ENCODE data around the gene TAS2R41. TPM values are rescaled to one million over a fixed set of nuclear protein-coding genes. Genes with fewer than 3 reads are reported as not detected.

Gene TAS2R41
- total RNA-seq, 4 donors from 2014 or later = not detected

DNA sequence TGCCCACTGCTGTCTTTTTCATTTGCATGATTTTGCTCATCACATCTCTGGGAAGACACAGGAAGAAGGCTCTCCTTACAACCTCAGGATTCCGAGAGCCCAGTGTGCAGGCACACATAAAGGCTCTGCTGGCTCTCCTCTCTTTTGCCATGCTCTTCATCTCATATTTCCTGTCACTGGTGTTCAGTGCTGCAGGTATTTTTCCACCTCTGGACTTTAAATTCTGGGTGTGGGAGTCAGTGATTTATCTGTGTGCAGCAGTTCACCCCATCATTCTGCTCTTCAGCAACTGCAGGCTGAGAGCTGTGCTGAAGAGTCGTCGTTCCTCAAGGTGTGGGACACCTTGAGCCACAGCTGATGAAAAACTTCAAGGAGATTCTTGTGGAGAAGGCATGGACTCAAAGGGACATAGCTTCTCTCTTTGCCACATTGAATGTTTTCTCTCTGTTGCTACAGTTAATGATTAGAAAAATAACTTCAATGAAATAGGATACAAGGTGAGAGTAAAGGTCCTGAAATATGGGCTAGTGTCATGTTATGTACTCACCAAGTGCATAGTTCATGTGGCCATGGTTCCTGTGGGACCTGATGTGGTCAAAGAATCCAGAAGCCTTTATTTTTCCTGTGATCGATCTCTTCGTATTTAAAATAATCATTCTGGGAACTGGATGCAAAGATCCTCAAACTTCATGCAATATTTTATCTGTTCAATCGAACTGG lies 33.5 kb upstream of the TAS2R41 start:
- H3K27me3 ChIP-seq = peaks cover 0 to 3% of the 10 kb centered on the region in 2 donors
- H3K9me3 ChIP-seq = no peaks in the 10 kb centered on the region
- no peak for DNase-seq (ENCODE audit: low spot score in 2 of 2)
- H3K4me1 ChIP-seq = no peaks in the 10 kb centered on the region
- H3K4me3 ChIP-seq = no peak overlapping the region
- H3K27ac ChIP-seq = no peak overlapping the region
- WGBS, 2 donors = 89 to 92% methylated on average over 6 of the region's 6 CpGs
- TF ChIP-seq EP300 (IDR thresholded peaks at IDR 0.05) (no peak), POLR2A (IDR thresholded peaks at IDR 0.05) (no peak)
- TF ChIP-seq, protein P1, sequence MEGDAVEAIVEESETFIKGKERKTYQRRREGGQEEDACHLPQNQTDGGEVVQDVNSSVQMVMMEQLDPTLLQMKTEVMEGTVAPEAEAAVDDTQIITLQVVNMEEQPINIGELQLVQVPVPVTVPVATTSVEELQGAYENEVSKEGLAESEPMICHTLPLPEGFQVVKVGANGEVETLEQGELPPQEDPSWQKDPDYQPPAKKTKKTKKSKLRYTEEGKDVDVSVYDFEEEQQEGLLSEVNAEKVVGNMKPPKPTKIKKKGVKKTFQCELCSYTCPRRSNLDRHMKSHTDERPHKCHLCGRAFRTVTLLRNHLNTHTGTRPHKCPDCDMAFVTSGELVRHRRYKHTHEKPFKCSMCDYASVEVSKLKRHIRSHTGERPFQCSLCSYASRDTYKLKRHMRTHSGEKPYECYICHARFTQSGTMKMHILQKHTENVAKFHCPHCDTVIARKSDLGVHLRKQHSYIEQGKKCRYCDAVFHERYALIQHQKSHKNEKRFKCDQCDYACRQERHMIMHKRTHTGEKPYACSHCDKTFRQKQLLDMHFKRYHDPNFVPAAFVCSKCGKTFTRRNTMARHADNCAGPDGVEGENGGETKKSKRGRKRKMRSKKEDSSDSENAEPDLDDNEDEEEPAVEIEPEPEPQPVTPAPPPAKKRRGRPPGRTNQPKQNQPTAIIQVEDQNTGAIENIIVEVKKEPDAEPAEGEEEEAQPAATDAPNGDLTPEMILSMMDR (IDR thresholded peaks at IDR 0.05) = no peak
- H3K36me3 ChIP-seq = no peaks in the 10 kb centered on the region

DNA sequence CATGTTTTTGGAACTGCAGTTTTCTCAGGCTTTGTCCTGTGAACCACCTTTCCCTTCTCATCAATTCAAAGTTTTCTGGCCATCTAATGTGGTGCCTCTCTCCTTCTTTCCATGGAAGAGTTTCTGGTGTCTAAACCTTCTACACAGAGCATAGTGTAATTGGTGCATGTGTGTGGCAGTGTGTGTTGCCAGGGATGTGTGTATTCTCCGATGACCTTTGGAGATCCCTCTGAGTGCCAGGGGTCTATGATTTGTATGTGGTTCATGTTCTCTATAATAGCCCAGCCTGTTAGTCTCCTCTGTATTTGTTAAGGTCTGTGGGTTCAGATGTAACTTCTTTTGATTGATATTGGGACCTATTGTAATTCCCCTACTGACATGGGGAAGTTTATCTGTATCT lies 32.9 kb upstream of the TAS2R41 start:
- Histone ChIP-seq H3K9me3 (no peaks in the 10 kb centered on the region), H3K27ac (no peak overlapping the region), H3K4me3 (no peak overlapping the region), H3K36me3 (no peaks in the 10 kb centered on the region), H3K4me1 (no peaks in the 10 kb centered on the region), H3K27me3 (peaks cover 0 to 3% of the 10 kb centered on the region in 2 donors)
- DNase-seq (ENCODE audit: low spot score in 2 of 2) = no peak
- TF ChIP-seq POLR2A (IDR thresholded peaks at IDR 0.05) = no peak
- no peak for TF ChIP-seq EP300 (IDR thresholded peaks at IDR 0.05)
- TF ChIP-seq, protein P1 (IDR thresholded peaks at IDR 0.05) = no peak
- WGBS, 2 donors = 87 to 96% methylated on average over 1 of the region's 1 CpG

DNA sequence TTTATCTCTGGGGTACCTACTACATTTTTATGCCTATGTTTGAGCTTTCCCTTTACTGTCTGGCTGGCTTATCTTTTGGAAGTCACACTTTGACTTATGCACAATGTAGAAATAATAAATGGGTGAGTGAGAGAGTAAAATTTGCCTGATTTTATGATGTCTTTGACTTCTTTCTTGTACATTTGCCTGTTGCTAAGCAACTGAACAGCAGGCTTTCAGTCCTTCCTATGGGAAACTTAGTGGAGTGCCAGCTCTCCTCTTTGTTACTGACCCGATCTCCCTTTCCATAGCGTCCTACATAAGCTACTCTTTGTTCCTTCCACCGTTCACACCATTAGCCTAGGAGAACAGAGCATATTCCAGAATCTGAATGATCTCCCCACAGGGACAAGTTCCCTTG lies 30.2 kb upstream of the TAS2R41 start:
- DNase-seq (ENCODE audit: low spot score in 2 of 2) = no peak
- Histone ChIP-seq H3K27ac (no peak overlapping the region), H3K4me3 (no peak overlapping the region), H3K27me3 (peaks cover 0 to 3% of the 10 kb centered on the region in 2 donors), H3K36me3 (no peaks in the 10 kb centered on the region), H3K4me1 (no peaks in the 10 kb centered on the region), H3K9me3 (no peaks in the 10 kb centered on the region)
- WGBS, 2 donors = 33 to 44% methylated on average over 3 of the region's 3 CpGs
- TF ChIP-seq, protein P1 (IDR thresholded peaks at IDR 0.05) = no peak
- no peak for TF ChIP-seq EP300 (IDR thresholded peaks at IDR 0.05)
- TF ChIP-seq POLR2A (IDR thresholded peaks at IDR 0.05) = no peak

DNA sequence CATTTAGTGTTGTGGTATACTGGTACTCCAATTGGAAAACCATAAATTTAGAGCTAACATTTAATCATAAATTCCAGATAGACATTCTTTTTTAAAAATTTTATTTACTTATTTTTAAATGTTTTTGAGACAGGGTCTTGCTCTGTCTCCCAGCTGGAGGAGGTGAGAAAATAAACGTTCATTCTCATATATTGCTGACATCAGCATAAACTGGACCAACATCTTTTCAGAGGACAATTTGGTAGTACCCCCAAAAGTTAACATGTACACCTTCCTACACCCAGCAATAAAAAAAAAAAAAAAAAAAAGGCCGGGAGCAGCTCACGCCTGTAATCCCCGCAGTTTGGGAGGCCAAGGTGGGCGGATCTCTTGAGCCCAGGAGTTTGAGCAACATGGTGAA lies 29.2 kb upstream of the TAS2R41 start:
- WGBS, 2 donors = 84 to 91% methylated on average over 5 of the region's 5 CpGs
- no peak overlapping the region for H3K27ac ChIP-seq
- H3K9me3 ChIP-seq = no peaks in the 10 kb centered on the region
- no peaks in the 10 kb centered on the region for H3K36me3 ChIP-seq
- no peaks in the 10 kb centered on the region for H3K4me1 ChIP-seq
- peaks cover 0 to 3% of the 10 kb centered on the region in 2 donors for H3K27me3 ChIP-seq
- H3K4me3 ChIP-seq = no peak overlapping the region
- no peak for DNase-seq (ENCODE audit: low spot score in 2 of 2)
- no peak for TF ChIP-seq EP300 (IDR thresholded peaks at IDR 0.05)
- TF ChIP-seq, protein P1 (IDR thresholded peaks at IDR 0.05) = no peak
- TF ChIP-seq POLR2A (IDR thresholded peaks at IDR 0.05) = no peak

DNA sequence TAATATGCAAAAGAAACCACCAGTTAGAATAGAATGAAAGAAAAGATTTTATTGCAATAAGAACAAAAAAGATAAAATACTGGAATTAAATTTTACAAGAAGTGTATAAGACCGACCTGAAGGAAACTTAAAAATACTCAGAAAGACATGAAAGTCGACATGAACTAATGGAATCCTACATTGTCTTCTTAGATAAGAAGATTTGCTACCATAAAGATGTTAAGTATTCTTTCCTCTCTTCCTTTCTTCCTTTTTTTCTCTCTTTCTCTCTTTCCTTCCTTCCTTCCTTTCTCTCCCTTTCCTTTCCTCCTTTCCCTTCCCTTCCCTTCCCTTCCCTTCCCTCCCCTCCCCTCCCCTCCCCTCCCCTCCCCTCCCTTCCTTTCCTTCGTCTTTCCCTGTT lies 27.9 kb upstream of the TAS2R41 start:
- no peak overlapping the region for H3K4me3 ChIP-seq
- H3K27me3 ChIP-seq = peaks cover 0 to 3% of the 10 kb centered on the region in 2 donors
- H3K4me1 ChIP-seq = no peaks in the 10 kb centered on the region
- TF ChIP-seq, protein P1 (IDR thresholded peaks at IDR 0.05) = no peak
- TF ChIP-seq EP300 (IDR thresholded peaks at IDR 0.05) (no peak), POLR2A (IDR thresholded peaks at IDR 0.05) (no peak)
- no peaks in the 10 kb centered on the region for H3K9me3 ChIP-seq
- H3K27ac ChIP-seq = no peak overlapping the region
- DNase-seq (ENCODE audit: low spot score in 2 of 2) = no peak
- 83 to 90% methylated on average over 3 of the region's 3 CpGs for WGBS, 2 donors
- no peaks in the 10 kb centered on the region for H3K36me3 ChIP-seq
